ENCODE data around the gene PTPN11. TPM values are rescaled to one million over a fixed set of nuclear protein-coding genes. Genes with fewer than 3 reads are reported as not detected.

PTPN11 gene
- total and polyA plus RNA-seq, 2 donors (not counting 1 experiment from before 2014, with no cell fraction given), result 126 to 129 TPM

DNA sequence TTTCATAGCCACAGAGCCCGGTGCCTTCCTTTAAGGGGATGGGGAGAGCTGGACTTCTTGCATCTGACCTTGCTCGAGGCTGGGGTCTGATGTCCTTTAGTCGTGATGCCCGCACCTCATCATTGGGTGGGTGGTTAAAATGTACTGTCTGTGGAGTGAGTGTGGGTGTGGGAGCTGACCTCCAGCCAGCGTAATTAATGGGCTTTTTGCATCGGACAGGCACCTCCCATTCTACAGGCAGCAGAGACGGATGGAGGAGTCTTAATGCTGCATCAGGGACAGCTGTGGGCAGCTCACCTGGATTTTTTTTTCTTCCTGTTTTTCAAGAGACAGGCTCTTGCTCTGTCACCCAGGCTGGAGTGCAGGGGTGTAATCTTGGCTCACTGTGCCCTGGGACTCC is 114.8 kb downstream of the PTPN11 start:
- Histone ChIP-seq H3K36me3 (ENCODE audit: control insufficient read depth, insufficient read depth, low read length) (no peaks in the 10 kb centered on the region), H3K9ac (ENCODE audit: insufficient read depth, low read length) (no peak overlapping the region)
- TF ChIP-seq, protein P1, sequence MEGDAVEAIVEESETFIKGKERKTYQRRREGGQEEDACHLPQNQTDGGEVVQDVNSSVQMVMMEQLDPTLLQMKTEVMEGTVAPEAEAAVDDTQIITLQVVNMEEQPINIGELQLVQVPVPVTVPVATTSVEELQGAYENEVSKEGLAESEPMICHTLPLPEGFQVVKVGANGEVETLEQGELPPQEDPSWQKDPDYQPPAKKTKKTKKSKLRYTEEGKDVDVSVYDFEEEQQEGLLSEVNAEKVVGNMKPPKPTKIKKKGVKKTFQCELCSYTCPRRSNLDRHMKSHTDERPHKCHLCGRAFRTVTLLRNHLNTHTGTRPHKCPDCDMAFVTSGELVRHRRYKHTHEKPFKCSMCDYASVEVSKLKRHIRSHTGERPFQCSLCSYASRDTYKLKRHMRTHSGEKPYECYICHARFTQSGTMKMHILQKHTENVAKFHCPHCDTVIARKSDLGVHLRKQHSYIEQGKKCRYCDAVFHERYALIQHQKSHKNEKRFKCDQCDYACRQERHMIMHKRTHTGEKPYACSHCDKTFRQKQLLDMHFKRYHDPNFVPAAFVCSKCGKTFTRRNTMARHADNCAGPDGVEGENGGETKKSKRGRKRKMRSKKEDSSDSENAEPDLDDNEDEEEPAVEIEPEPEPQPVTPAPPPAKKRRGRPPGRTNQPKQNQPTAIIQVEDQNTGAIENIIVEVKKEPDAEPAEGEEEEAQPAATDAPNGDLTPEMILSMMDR (conservative IDR thresholded peaks at IDR 0.05 in 1 of 2, IDR thresholded peaks at IDR 0.05 in 1 of 2; ENCODE audit: low read depth in 1 of 2, low read length in 2 of 2), result no peak
- TF ChIP-seq EZH2 (IDR thresholded peaks at IDR 0.05; ENCODE audit: low read length, missing control alignments), result no peak

DNA sequence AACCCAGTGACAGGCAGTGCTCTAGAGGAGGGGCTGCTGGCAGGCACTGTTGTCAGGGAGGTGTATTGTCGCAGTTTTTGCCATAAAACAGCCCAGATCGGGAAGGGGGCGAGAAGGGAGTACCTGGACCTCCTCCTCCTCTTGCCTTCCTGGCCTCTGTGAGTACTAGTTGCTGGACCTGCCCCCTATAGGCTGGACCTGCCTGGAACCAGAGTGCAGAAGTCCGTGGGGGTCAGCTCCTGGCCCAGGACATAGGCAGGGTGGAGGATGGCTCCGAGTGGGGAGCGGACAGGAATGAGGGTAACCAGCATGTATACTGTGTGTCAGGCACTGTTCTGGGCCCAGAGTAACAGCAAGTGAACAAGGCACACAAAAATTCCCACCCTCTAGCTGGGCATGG is 116.3 kb downstream of the PTPN11 start:
- no peaks in the 10 kb centered on the region for H3K79me2 ChIP-seq (ENCODE audit: control insufficient read depth, insufficient read depth, low read length)
- TF ChIP-seq, protein P1 (conservative IDR thresholded peaks at IDR 0.05 in 1 of 2, IDR thresholded peaks at IDR 0.05 in 1 of 2; ENCODE audit: low read depth in 1 of 2, low read length in 2 of 2), result no peak
- TF ChIP-seq EZH2 (IDR thresholded peaks at IDR 0.05; ENCODE audit: low read length, missing control alignments), result no peak
- H3K9me3 ChIP-seq (ENCODE audit: control insufficient read depth, insufficient read depth, low read depth, low read length), result no peaks in the 10 kb centered on the region
- no peaks in the 10 kb centered on the region for H3K27me3 ChIP-seq (ENCODE audit: control insufficient read depth, insufficient read depth, low read length)
- no peak overlapping the region for H3K9ac ChIP-seq (ENCODE audit: insufficient read depth, low read length)
- no peaks in the 10 kb centered on the region for H3K4me1 ChIP-seq (ENCODE audit: control insufficient read depth, extremely low read depth, insufficient read depth, low read length)
- H3K4me3 ChIP-seq (replicated peaks in 1 of 4; ENCODE audit: control extremely low read depth in 1 of 4, insufficient read depth in 1 of 4, low read depth in 3 of 4, low read length in 4 of 4), result no peak overlapping the region
- no peak overlapping the region for H3K4me2 ChIP-seq (ENCODE audit: extremely low read depth, insufficient read depth, low read length)
- no peaks in the 10 kb centered on the region for H3K36me3 ChIP-seq (ENCODE audit: control insufficient read depth, insufficient read depth, low read length)
- DNase-seq (ENCODE audit: low read depth in 2 of 2), result no peak
- H2AFZ ChIP-seq (ENCODE audit: low read length), result no peak overlapping the region
- H3K27ac ChIP-seq (ENCODE audit: insufficient read depth, low read length), result no peak overlapping the region
- H4K20me1 ChIP-seq (ENCODE audit: control insufficient read depth, extremely low read depth, insufficient read depth, low read length), result no peaks in the 10 kb centered on the region

More for the DNA sequence above, 114.8 kb downstream of the PTPN11 start:
- no peak overlapping the region for H3K4me2 ChIP-seq (ENCODE audit: extremely low read depth, insufficient read depth, low read length)
- H3K27me3 ChIP-seq (ENCODE audit: control insufficient read depth, insufficient read depth, low read length), result no peaks in the 10 kb centered on the region
- no peak overlapping the region for H3K27ac ChIP-seq (ENCODE audit: insufficient read depth, low read length)
- H3K9me3 ChIP-seq (ENCODE audit: control insufficient read depth, insufficient read depth, low read depth, low read length), result no peaks in the 10 kb centered on the region
- no peaks in the 10 kb centered on the region for H4K20me1 ChIP-seq (ENCODE audit: control insufficient read depth, extremely low read depth, insufficient read depth, low read length)
- no peaks in the 10 kb centered on the region for H3K4me1 ChIP-seq (ENCODE audit: control insufficient read depth, extremely low read depth, insufficient read depth, low read length)
- H3K79me2 ChIP-seq (ENCODE audit: control insufficient read depth, insufficient read depth, low read length), result no peaks in the 10 kb centered on the region
- no peak for DNase-seq (ENCODE audit: low read depth in 2 of 2)
- H2AFZ ChIP-seq (ENCODE audit: low read length), result no peak overlapping the region
- no peak overlapping the region for H3K4me3 ChIP-seq (replicated peaks in 1 of 4; ENCODE audit: control extremely low read depth in 1 of 4, insufficient read depth in 1 of 4, low read depth in 3 of 4, low read length in 4 of 4)

DNA sequence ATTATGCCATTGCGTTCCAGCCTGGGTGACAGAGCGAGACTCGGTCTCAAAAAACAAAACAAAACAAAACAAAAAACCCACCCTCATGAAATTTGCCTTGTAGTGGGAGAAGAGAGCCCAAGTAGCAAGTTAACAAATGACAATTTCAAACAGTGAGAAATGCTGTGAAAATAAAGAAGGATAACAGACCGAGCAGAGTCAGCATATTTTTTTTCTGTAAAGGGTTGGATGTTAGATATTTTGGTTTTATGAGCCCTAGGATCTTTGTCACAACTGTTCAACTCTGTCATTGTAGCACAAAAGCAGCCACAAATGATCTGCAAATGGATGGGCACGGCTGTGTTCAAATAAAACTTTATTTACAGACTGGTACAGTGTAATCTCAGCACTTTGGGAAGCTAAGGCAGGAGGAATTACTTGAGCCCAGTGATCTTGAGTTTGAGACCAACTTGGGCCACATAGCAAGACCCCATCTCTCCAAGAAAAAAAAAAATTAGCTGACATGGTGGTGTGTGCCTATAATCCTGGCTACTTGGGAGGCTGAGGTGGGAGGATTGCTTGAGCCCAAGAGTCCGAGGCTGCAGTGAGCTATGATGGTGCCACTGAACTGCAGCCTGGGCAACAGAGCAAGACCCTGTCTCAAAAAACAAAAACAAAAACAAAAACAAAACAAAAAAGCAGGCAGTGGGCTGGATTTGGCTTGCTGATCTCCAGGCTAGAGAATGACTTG is 117.1 kb downstream of the PTPN11 start:
- Histone ChIP-seq H3K27ac (ENCODE audit: insufficient read depth, low read length) (no peak overlapping the region), H3K9me3 (ENCODE audit: control insufficient read depth, insufficient read depth, low read depth, low read length) (no peaks in the 10 kb centered on the region), H3K4me1 (ENCODE audit: control insufficient read depth, extremely low read depth, insufficient read depth, low read length) (no peaks in the 10 kb centered on the region), H4K20me1 (ENCODE audit: control insufficient read depth, extremely low read depth, insufficient read depth, low read length) (no peaks in the 10 kb centered on the region), H3K9ac (ENCODE audit: insufficient read depth, low read length) (no peak overlapping the region), H3K27me3 (ENCODE audit: control insufficient read depth, insufficient read depth, low read length) (no peaks in the 10 kb centered on the region), H3K4me2 (ENCODE audit: extremely low read depth, insufficient read depth, low read length) (no peak overlapping the region), H3K4me3 (replicated peaks in 1 of 4; ENCODE audit: control extremely low read depth in 1 of 4, insufficient read depth in 1 of 4, low read depth in 3 of 4, low read length in 4 of 4) (no peak overlapping the region), H3K36me3 (ENCODE audit: control insufficient read depth, insufficient read depth, low read length) (no peaks in the 10 kb centered on the region), H3K79me2 (ENCODE audit: control insufficient read depth, insufficient read depth, low read length) (no peaks in the 10 kb centered on the region), H2AFZ (ENCODE audit: low read length) (no peak overlapping the region)
- TF ChIP-seq, protein P1 (conservative IDR thresholded peaks at IDR 0.05 in 1 of 2, IDR thresholded peaks at IDR 0.05 in 1 of 2; ENCODE audit: low read depth in 1 of 2, low read length in 2 of 2), result no peak
- TF ChIP-seq EZH2 (IDR thresholded peaks at IDR 0.05; ENCODE audit: low read length, missing control alignments), result no peak
- no peak for DNase-seq (ENCODE audit: low read depth in 2 of 2)

Measured in fibroblast of lung (primary cell).